GM12801 (cell line): Measurements from ENCODE around the gene MAD1L1.

Experiments
- CTCF ChIP-seq: IDR thresholded peaks from one replicate; pipeline ENCODE4 v1.5.1; 2011; ENCODE audit warnings: control low read depth; ENCODE audit not compliant: insufficient read length; ENCODE audit errors: extremely low read depth

MAD1L1 gene

GRCh38 chr7:2257651-2258050 is 24.9 kb upstream of the MAD1L1 start:
- no peak for TF ChIP-seq CTCF

GRCh38 chr7:2257046-2257551 is 24.4 kb upstream of the MAD1L1 start:
- no peak for TF ChIP-seq CTCF

- no peak for TF ChIP-seq CTCF
Observed at GRCh38 chr7:2256306-2257045, 23.7 kb upstream of the MAD1L1 start.

- TF ChIP-seq CTCF, result no peak
Observed at GRCh38 chr7:2255145-2256139, 22.7 kb upstream of the MAD1L1 start.

GRCh38 chr7:2254429-2255144 is 21.8 kb upstream of the MAD1L1 start:
- TF ChIP-seq CTCF, result no peak

- TF ChIP-seq CTCF, result no peak
Observed at GRCh38 chr7:2253525-2254244, 20.9 kb upstream of the MAD1L1 start.
